ENCODE data around the gene CDCA8. TPM values are rescaled to one million over a fixed set of nuclear protein-coding genes. Genes with fewer than 3 reads are reported as not detected.

Gene CDCA8
- total and polyA plus RNA-seq, 2 of the 4 experiments (the other 2 are of a cell fraction): 5.9 to 25.7 TPM

DNA sequence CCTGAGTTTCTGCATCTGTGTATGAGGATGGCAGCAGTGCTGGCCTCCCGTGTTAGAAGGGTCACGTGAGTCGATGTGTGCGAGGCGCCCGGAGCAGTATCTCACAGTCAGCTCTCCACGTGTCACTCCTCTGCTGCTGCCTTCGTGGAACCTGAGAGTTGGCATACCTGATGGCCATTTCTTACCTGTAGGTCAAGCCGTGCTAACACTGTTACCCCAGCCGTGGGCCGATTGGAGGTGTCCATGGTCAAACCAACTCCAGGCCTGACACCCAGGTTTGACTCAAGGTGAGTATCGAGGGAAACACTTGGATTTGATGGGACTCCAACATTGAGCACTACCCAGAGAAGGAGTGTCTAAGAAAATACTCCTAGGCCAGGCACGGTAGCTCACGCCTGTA is 10.7 kb downstream of the CDCA8 start:
- H3K36me3 ChIP-seq (ENCODE audit: control insufficient read depth, insufficient read depth, low read length): peaks cover 21% of the 10 kb centered on the region
- H3K27me3 ChIP-seq (ENCODE audit: control insufficient read depth, insufficient read depth, low read length): no peaks in the 10 kb centered on the region
- DNase-seq: no peak
- H3K18ac ChIP-seq (ENCODE audit: low read depth, low read length): no peak overlapping the region
- no peak overlapping the region for H2BK5ac ChIP-seq (ENCODE audit: low read depth, low read length, poor library complexity, severe bottlenecking)
- no peak overlapping the region for H2BK120ac ChIP-seq (ENCODE audit: low read depth, low read length)
- no peak overlapping the region for H4K5ac ChIP-seq (ENCODE audit: low read depth, low read length)
- ChIA-PET POLR2A (ENCODE audit: unreplicated experiment) (no interaction called here), CTCF (interaction anchor here (0.7 kb wide), 1 partner anchor 523 kb away, joined by 4 read pairs; no protein-coding TSS in a partner anchor)
- peak overlapping the region; percentile 45 for H2AFZ ChIP-seq (replicated peaks; ENCODE audit: low read length, poor library complexity)
- no peak overlapping the region for H3K9ac ChIP-seq (ENCODE audit: low read depth, low read length)
- no peak overlapping the region for H3K14ac ChIP-seq (replicated peaks; ENCODE audit: low read depth, low read length)
- no peak overlapping the region for H2AK9ac ChIP-seq (replicated peaks; ENCODE audit: low read depth, low read length, poor library complexity)
- intact Hi-C loops (cut with micrococcal nuclease) (no loop called here), in situ Hi-C loops (cut with MboI; ENCODE audit: low sequenced_read_pairs) (no loop called here), dilution Hi-C loops (cut with HindIII; ENCODE audit: low sequenced_read_pairs, unreplicated experiment) (no loop called here)
- no peak overlapping the region for H3K56ac ChIP-seq (ENCODE audit: extremely low read depth, insufficient read depth, low read length)
- no peak overlapping the region for H2AK5ac ChIP-seq (ENCODE audit: low read depth, low read length)
- no peak overlapping the region for H2BK15ac ChIP-seq (ENCODE audit: low read depth, low read length)
- H3K23ac ChIP-seq (ENCODE audit: low read depth, low read length): no peak overlapping the region
- peaks cover 3% of the 10 kb centered on the region; the same call in 1 of the 2 replicates for H3K9me1 ChIP-seq (ENCODE audit: insufficient read depth, low read length)
- H4K20me1 ChIP-seq (ENCODE audit: insufficient read depth, low read length): no peaks in the 10 kb centered on the region
- TF ChIP-seq MAZ (IDR thresholded peaks at IDR 0.05; ENCODE audit: borderline replicate concordance, low read depth, low read length) (no peak), CHD1 (IDR thresholded peaks at IDR 0.05; ENCODE audit: low read depth, low read length) (no peak), RFX5 (IDR thresholded peaks at IDR 0.05; ENCODE audit: low read depth, low read length) (no peak), NFE2L2 (IDR thresholded peaks at IDR 0.05; ENCODE audit: low read depth, low read length) (no peak), BHLHE40 (IDR thresholded peaks at IDR 0.05; ENCODE audit: low read depth, low read length) (no peak), POLR2A (IDR thresholded peaks at IDR 0.05; ENCODE audit: low read depth, low read length) (no peak), FOS (IDR thresholded peaks at IDR 0.05; ENCODE audit: low read depth, low read length) (no peak), RAD21 (IDR thresholded peaks at IDR 0.05; ENCODE audit: low read length) (no peak), MAFK (IDR thresholded peaks at IDR 0.05; ENCODE audit: low read depth, low read length) (no peak)
- TF ChIP-seq, protein P1, sequence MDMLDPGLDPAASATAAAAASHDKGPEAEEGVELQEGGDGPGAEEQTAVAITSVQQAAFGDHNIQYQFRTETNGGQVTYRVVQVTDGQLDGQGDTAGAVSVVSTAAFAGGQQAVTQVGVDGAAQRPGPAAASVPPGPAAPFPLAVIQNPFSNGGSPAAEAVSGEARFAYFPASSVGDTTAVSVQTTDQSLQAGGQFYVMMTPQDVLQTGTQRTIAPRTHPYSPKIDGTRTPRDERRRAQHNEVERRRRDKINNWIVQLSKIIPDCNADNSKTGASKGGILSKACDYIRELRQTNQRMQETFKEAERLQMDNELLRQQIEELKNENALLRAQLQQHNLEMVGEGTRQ (IDR thresholded peaks at IDR 0.05; ENCODE audit: low read depth, low read length): no peak
- TF ChIP-seq, protein P2, sequence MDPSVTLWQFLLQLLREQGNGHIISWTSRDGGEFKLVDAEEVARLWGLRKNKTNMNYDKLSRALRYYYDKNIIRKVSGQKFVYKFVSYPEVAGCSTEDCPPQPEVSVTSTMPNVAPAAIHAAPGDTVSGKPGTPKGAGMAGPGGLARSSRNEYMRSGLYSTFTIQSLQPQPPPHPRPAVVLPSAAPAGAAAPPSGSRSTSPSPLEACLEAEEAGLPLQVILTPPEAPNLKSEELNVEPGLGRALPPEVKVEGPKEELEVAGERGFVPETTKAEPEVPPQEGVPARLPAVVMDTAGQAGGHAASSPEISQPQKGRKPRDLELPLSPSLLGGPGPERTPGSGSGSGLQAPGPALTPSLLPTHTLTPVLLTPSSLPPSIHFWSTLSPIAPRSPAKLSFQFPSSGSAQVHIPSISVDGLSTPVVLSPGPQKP (IDR thresholded peaks at IDR 0.05; ENCODE audit: borderline replicate concordance, low read depth, low read length): no peak
- H3K79me1 ChIP-seq (ENCODE audit: low read depth in 1 of 2, low read length in 2 of 2): peaks cover 9 to 13% of the 10 kb centered on the region in 2 experiments; a peak in 3 of 4 replicates
- H4K91ac ChIP-seq (ENCODE audit: insufficient read depth, low read depth, low read length): no peak overlapping the region
- no peak overlapping the region for H2BK20ac ChIP-seq (ENCODE audit: low read depth, low read length)
- H3K27ac ChIP-seq (ENCODE audit: insufficient read depth, low read length): no peak overlapping the region
- H3K4me3 ChIP-seq (ENCODE audit: insufficient read depth, low read depth, low read length): no peak overlapping the region
- 100% methylated on average over 8 of the region's 14 CpGs; no CpG with 5 or more reads in 1 of the 2 experiments for WGBS, 2 experiments (ENCODE audit: extremely low coverage in 2 of 2, insufficient read length in 1 of 2)
- no TSS peak for BruUV-seq (replicated peaks)
- H3K9me3 ChIP-seq (ENCODE audit: control insufficient read depth, insufficient read depth, low read length): no peaks in the 10 kb centered on the region
- no peak for ATAC-seq (ENCODE audit: low read depth)
- H3K4ac ChIP-seq (ENCODE audit: low read depth, low read length): no peak overlapping the region
- H4K8ac ChIP-seq (ENCODE audit: low read depth in 2 of 2, low read length in 2 of 2): no peak overlapping the region
- peaks cover 4% of the 10 kb centered on the region; the same call in 1 of the 2 replicates for H3K4me1 ChIP-seq (ENCODE audit: control insufficient read depth, insufficient read depth, low read length)
- no peak overlapping the region for H3K4me2 ChIP-seq (ENCODE audit: low read depth, low read length)

Measured in IMR-90 (cell line).